ENCODE measurements around the gene COL1A1.

The COL1A1 gene

DNA sequence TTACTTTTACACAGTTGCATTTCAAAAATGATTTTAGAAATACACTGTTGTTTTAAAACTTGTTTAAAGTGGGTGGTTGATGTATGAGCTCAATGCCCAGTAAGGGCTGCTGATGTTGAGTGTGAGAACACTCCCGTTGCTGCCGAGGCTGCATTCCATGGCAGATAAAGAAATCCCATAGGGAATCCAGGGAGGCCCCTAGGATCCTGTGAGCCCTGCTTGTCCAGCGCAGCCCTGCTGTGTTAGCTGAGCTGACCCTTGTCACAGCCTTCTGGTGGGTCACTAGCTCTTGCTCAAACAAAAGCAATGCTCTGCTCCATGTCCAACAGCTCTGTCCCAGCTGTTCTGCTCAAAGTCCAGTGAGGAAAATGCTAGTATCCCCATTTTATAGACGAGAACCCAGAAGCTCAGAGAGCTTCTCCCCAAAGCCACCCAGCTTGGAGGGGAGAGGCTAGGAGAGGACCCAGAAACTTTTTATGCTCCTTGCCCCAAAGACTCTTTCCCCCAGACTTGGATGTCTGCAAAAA, 18.6 kb upstream of the COL1A1 start:
- no peak overlapping the region for H3K4me3 ChIP-seq (ENCODE audit: low read length)

DNA sequence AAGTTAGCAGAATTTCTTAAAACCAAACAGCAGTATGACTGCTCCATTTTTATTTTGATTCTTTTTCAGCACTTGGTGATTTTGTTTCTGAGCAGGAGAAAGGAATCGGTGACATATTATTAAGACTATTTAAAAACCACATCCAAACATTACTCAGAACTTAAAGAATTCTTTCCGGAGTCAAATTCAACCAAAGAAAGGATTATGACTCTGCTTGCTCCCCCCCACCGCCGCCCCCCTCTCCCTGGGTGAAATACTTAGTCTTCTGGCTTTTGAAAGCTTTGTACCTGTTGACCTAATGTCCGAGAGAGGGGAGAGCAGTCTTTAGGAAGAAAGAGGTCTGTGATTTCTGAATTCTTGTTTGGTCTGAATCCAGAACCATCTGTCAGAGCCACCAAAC, 17.9 kb upstream of the COL1A1 start:
- no peak for TF ChIP-seq ZNF274 (IDR thresholded peaks at IDR 0.05; ENCODE audit: low read depth, low read length)

More for the DNA sequence above, 18.6 kb upstream of the COL1A1 start:
- no peak for TF ChIP-seq ZNF274 (IDR thresholded peaks at IDR 0.05; ENCODE audit: low read depth, low read length)

DNA sequence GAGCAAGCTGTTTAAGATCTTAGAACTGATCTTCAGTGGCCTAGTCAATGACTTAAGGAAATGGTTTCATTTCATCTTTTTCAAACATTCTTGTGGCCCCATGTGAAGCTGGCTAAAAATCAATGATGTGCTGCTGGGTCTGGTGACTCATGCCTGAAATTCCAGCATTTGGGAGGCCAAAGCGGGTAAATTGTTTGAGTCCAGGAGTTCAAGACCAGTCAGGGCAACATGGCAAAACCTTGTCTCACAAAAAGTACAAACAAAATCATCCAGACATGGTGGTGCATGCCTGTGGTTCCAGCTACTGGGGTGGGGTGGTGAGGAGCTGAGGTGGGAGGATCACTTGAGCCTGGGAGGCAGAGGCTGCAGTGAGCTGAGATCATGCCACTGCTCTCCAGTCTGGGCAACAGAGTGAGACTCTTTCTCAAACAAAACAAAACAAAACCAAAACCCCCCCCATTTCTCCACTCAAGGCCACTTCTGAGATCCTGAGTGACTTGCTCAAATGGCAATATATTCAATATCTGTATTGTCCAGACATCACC, 17.4 kb upstream of the COL1A1 start:
- no peak for TF ChIP-seq ZNF274 (IDR thresholded peaks at IDR 0.05; ENCODE audit: low read depth, low read length)
- no peak overlapping the region for H3K4me3 ChIP-seq (ENCODE audit: low read length)

More for the DNA sequence above, 17.9 kb upstream of the COL1A1 start:
- H3K4me3 ChIP-seq (ENCODE audit: low read length) = no peak overlapping the region

DNA sequence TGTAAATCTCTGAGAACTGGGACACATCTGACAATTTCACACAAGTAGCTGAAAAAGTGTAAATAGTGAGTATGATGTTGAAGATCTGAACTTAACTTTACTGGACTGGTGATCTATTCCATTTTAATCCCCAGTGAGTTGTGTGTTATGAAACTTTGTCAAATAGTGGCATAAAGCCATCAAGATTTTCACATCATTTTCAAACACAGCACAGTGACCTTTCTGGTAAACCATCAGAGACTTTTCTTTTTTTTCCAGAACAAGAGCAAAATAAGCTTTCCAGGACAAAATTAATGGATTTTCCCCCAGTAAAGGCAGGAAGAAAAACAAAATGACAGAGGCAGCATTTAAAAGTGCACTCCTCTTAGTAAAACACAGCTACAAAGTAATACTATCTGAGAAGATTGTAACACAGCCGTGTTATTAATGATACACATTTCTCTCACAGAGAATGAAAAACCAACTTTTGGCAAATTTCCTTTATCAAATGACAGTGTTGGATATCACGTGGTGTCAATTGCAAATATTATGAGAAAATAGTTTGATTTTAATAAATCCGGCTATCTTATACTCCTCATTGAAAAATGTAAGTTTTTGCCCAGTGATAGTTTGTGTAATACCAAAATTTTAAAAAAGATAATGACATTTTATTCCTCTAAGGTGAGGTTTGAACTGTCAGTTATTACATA, 16.8 kb upstream of the COL1A1 start:
- H3K4me3 ChIP-seq (ENCODE audit: low read length) = no peak overlapping the region
- TF ChIP-seq ZNF274 (IDR thresholded peaks at IDR 0.05; ENCODE audit: low read depth, low read length) = no peak

DNA sequence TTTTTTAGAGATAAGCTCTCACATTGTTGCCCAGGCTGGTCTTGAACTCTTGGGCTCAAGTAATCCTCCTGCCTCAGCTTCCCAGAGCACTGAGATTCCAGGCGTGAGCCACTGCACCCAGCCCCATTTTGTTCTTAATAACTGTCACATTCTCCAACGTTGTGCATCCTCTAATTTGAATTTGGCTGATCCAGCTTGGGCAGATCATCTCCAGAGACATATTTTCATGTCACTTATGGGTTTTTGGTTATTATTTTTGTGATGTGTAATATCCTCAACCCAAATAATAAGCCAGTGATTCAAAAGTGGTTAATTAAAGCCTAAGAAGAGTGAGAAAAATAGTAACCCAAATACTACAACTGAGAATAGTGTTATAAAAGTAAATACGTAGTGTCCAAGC, 16.2 kb upstream of the COL1A1 start:
- no peak for TF ChIP-seq ZNF274 (IDR thresholded peaks at IDR 0.05; ENCODE audit: low read depth, low read length)
- H3K4me3 ChIP-seq (ENCODE audit: low read length) = no peak overlapping the region

DNA sequence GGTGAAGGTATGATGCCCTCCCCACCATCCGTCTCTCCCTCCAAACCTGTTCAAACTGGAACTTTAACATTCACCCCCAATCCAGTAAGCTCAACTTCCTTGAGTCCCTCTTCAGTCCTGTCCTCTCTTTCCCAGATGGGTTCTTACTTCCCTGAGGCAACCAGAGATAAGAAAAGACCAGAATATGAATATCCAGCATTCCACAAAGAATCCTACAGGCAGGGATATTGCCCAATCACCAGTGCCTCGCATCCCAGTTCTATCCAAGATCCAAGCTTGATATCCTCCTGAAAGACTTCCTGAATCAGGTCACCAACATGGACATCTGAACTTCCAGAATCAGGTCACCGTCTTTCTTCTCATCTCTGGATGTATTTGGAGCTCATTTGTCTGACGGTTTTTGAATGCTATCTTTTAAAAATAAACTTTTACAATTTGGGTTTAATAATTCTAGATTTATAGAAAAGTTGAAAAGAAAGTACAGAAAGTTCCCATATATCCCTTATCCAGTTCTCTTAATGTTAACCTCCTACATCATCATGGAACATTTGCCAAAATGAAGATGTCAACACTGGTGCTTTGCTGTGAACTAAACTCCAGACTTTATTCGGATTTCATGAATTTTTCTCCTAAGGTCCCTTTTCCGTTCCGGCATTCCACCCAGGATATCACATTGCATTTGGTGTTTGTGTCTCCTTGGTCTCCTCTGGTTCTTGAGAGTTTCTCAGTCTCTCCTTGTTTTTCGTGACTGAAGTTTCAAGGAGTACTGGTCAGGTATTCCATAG, 13.7 kb upstream of the COL1A1 start:
- no peak overlapping the region for H3K4me3 ChIP-seq (ENCODE audit: low read length)
- no peak for TF ChIP-seq ZNF274 (IDR thresholded peaks at IDR 0.05; ENCODE audit: low read depth, low read length)

DNA sequence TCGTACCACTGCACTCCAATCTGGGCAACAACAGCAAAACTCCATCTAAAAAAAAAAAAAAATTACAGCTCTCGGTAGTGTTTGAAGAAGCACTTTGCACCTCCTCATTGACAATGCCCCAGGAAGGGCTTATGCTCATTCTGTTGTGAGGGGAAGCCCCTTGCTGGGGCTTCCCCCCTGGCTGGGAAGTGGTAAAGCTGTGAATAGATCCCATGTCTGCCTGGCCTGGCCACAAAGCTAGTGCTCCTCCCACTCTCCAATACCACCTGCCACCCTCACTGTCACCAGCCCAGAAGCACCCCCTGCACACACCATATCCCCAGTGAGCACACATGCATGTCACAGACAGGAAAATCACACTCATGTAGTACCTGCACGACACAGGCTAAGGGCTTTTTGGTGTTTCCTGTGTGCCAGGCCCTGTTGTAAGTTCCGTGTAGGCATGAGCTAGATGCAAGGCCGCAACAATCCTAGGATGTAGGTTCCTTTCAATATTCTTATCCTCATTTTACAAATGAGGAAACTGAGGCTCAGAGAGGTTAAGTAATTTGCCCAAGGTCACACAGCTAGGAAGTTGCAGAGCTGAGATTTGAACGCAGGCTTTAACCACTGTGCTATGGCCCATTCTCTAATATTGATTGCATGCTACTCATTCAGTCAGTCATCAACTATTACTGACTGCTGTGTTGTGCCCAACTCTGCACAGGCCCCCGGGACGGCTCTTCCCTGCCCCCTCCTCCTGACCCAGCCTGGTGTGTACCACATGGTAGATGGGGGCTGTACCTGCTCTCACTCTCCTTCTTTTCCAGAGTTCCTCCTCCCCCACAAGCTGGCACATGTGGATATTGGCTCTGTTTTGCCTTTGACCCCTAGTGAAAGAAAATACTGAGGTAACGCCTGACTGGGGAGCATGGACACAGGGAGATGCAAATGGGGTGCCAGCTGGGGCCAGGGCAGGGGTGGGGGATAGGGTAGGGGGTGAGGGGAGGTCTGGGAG, 11.9 kb upstream of the COL1A1 start:
- no peak overlapping the region for H3K4me3 ChIP-seq (ENCODE audit: low read length)
- TF ChIP-seq ZNF274 (IDR thresholded peaks at IDR 0.05; ENCODE audit: low read depth, low read length) = no peak

DNA sequence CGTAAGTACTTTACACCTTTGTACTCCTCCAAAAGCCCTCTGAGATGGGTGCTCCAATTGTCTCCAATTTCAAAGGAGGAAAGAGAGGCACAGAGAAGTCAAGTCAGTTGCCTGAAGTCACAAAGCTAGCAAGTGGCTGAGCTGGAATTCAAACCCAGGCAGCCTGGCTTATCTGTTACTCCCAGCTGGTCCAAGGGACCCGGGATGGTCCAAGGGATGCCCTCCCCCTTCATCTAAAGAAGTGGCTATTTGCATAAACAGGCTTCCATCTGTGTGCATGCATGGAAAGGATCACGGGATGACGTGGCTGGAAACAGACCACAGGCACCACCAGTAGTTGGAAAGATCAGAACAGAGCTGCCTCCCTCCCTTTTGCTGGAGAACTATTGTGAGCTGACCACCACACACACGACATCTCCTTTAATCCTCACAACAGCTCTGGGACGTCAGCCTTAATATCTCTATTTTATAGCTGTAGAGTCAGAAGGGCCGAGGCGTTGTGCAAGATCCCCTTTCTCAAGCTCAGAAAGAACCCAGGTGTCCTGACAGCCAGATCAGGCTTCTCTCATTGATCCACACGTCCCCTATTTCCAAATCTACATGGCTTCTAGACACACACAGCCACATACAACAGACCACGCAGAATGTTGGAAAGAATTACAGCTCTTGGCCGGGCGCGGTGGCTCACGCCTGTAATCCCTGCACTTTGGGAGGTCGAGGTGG, 10.9 kb upstream of the COL1A1 start:
- no peak overlapping the region for H3K4me3 ChIP-seq (ENCODE audit: low read length)
- no peak for TF ChIP-seq ZNF274 (IDR thresholded peaks at IDR 0.05; ENCODE audit: low read depth, low read length)

DNA sequence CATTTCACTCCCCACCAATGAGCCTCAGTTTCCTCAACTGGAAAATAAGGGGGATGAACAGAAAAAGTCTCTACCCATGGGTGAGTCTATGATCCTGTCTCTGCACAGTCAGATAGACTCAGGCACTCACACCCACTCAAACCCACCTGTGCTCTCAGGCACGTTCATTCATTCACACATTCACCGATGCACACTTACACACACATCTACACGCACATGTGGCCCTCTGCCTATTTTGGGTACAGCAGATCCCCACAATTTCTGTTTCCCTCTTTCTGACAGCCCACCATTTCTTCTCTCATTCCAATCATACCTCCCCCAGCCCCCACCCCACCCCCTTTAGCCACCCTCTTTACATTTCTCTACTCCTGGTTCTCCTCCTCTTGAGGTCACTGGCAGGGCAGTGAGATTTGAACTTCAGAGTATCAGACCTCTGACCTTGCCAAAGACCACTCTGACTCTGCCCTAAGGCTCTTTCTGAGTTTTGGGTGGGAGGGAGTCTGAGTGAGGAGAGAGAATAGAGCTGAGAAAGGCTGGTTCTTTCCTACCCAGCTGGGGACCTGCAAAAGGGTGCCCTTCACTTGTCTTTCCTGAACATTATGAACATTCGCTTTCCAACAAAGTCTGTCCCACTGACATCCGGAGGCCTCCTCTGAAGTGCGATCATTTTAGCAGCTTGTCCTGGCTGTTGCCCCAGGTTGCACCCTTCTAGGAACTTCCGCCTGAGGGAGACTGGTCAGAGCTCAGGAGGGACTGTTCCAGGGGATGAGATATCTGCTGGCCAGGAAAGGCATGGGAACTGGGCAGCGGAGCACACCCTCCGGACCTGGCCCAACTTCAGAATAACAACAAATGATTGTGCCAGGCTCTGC, 10.1 kb upstream of the COL1A1 start:
- H3K4me3 ChIP-seq (ENCODE audit: low read length) = no peak overlapping the region
- TF ChIP-seq ZNF274 (IDR thresholded peaks at IDR 0.05; ENCODE audit: low read depth, low read length) = no peak

DNA sequence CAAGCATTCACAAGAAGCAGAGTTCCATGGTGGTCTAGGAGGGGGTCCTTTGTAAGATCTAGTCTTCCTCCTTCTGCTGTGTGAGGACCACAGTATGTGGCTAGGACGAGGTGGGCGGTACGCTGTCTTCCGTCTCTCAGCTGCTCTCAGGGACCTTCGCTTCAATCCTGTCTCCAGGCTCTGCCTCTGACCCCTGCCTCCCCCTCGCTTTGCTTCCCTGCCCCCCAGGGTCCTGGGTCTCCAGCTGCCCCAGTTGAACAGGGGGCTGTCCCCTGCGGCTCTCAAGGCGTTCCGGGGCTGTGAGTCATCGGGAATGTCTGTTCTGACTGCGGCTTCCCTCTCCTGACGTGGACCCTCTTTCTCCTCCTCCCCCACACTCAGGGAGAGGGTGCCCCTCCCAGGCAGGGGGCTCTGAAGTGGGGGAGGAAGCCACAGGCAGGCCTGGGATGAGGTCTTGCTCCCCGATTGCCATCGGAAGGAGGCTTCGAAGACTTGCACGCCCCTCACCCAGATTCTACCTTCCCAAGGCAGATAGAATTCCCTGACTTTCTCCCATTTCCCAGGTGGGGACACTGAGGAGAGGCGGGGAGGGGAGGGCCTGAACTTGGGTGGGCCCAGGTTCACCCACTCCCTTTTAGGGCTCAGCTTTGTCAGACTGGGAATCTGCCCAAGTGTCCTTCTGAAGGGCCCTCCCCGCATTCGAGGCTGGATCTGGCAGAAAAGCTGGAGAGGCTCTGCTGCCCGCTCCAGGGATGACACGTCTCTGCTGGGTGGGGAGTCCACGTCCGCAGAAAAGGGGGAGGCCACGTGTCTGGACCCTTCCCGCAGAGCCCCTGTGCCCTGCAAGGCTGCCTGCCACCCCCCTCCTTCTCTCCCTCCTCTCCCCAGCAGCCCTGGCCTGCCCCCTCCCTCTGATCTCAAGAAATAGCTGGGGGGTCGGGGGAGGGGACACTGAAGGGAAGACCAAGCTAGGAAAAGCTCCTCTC, 9.1 kb upstream of the COL1A1 start:
- no peak overlapping the region for H3K4me3 ChIP-seq (ENCODE audit: low read length)
- no peak for TF ChIP-seq ZNF274 (IDR thresholded peaks at IDR 0.05; ENCODE audit: low read depth, low read length)

Data from GM08714 (cell line).